Activated CD8-positive, alpha-beta T cell treated with anti-CD3 and anti-CD28 coated beads for 36 hours (primary cell): Measurements from ENCODE around the gene BPIFB2. TPM values are rescaled to one million over a fixed set of nuclear protein-coding genes. Genes with fewer than 3 reads are reported as not detected.

Experiments used
- ATAC-seq: fragments of 200-7000 bp; cut with Tn5 transposase; one replicate; pipeline ENCODE4 v1.10.0; 2021; ENCODE audit warnings: mild to moderate bottlenecking, moderate library complexity
- CTCF ChIA-PET: fragments of 350-600 bp; sonication (Branson Sonifier 250); formaldehyde crosslinking; loops from one replicate; lab custom pipeline; 2021; ENCODE audit warnings: antibody characterized with exemption; lab: Charles Lee
- POLR2A ChIA-PET: fragments of 350-600 bp; sonication (Branson Sonifier 250); formaldehyde crosslinking; loops from one replicate; lab custom pipeline; 2021; ENCODE audit warnings: antibody characterized with exemption; lab: Charles Lee
- DNase-seq: peaks from one replicate; pipeline ENCODE4 v3.0.0-alpha.2; 2020
- H3K27ac Mint-ChIP-seq: one replicate; pipeline ENCODE4 v1.8.0; 2021; ENCODE audit warnings: mild to moderate bottlenecking, mixed read lengths
- H3K27me3 Mint-ChIP-seq: one replicate; pipeline ENCODE4 v1.8.0; 2021; ENCODE audit warnings: mixed read lengths
- H3K36me3 Mint-ChIP-seq: one replicate; pipeline ENCODE4 v1.8.0; 2021; ENCODE audit warnings: low read depth, mixed read lengths
- H3K4me1 Mint-ChIP-seq: one replicate; pipeline ENCODE4 v1.8.0; 2021; ENCODE audit warnings: low read depth, mixed read lengths
- H3K4me3 Mint-ChIP-seq: one replicate; pipeline ENCODE4 v1.8.0; 2021; ENCODE audit warnings: mild to moderate bottlenecking, moderate library complexity, mixed read lengths
- H3K9me3 Mint-ChIP-seq: one replicate; pipeline ENCODE4 v1.8.0; 2021; ENCODE audit warnings: mixed read lengths
- CTCF ChIP-seq: fragments of 200-600 bp; IDR thresholded peaks from one replicate; pipeline ENCODE4 v1.8.0; 2022; ENCODE audit warnings: antibody characterized with exemption, mild to moderate bottlenecking
- intact Hi-C: fragments of 100-400 bp; cut with micrococcal nuclease; formaldehyde crosslinking; loops from one replicate; pipeline ENCODE4 v1.10.0; 2022
- total RNA-seq, 2 experiments: library from RNA; stranded (reverse); gene quantifications; one replicate each; pipeline ENCODE4 v1.2.3, GENCODE V29; 2021

Gene BPIFB2
- total RNA-seq, 2 experiments from 2014 or later = not detected

- Mint-ChIP-seq H3K27ac (no peak overlapping the region), H3K9me3 (no peaks in the 10 kb centered on the region), H3K4me3 (no peak overlapping the region), H3K4me1 (no peaks in the 10 kb centered on the region), H3K36me3 (no peaks in the 10 kb centered on the region), H3K27me3 (no peaks in the 10 kb centered on the region)
- DNase-seq (no peak), ATAC-seq (no peak)
- CTCF ChIA-PET = interaction anchor here (1.2 kb wide), 1 partner anchor 16 kb away, joined by 3 read pairs; no protein-coding TSS in a partner anchor
- POLR2A ChIA-PET = no interaction called here
- no peak for TF ChIP-seq CTCF
- intact Hi-C loops = no loop called here
Measured at GRCh38 chr20:33010674-33011449, 3.4 kb downstream of the BPIFB2 start.

- ATAC-seq = no peak
- H3K27ac Mint-ChIP-seq = no peak overlapping the region
- ChIA-PET CTCF (interaction anchor here (0.7 to 0.9 kb wide), 2 partner anchors 15 to 18 kb away, joined by 3 read pairs; no protein-coding TSS in a partner anchor), POLR2A (no interaction called here)
- DNase-seq = no peak
- intact Hi-C loops = no loop called here
- H3K4me1 Mint-ChIP-seq = no peaks in the 10 kb centered on the region
- H3K4me3 Mint-ChIP-seq = no peak overlapping the region
- no peaks in the 10 kb centered on the region for H3K27me3 Mint-ChIP-seq
- no peaks in the 10 kb centered on the region for H3K36me3 Mint-ChIP-seq
- no peaks in the 10 kb centered on the region for H3K9me3 Mint-ChIP-seq
- TF ChIP-seq CTCF = no peak
Measured at GRCh38 chr20:33012327-33013189, 5.1 kb downstream of the BPIFB2 start.

DNA sequence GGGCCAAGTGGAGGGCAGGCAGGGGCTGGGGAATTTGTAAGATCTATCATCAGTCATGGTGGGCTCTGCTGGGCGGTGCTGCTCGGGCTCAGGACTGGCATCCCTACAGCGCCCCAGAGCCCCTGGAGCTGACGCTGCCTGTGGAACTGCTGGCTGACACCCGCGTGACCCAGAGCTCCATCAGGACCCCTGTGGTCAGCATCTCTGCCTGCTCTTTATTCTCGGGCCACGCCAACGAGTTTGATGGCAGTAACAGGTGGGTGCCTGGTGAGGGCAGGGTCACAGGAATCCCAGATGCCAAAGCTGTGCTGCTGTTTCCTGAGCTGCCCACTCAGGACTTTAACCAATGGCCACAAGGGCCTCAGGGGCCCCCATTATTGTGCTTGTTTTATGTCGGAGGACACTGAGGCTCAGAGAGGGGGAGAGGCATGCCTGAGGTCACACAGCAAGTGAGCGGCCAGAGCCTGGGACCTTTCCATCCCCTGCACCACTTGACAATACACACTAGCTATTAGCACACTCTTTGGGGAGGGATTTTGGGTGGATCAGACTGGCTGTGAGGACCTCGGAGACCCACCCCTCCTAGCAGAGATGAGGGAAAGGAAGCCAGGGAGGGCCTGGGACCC, 6.3 kb downstream of the BPIFB2 start:
- no peak overlapping the region for H3K4me3 Mint-ChIP-seq
- no peaks in the 10 kb centered on the region for H3K36me3 Mint-ChIP-seq
- no peaks in the 10 kb centered on the region for H3K27me3 Mint-ChIP-seq
- ATAC-seq = no peak
- ChIA-PET CTCF (interaction anchor here (0.9 to 1.9 kb wide), 2 partner anchors 19 to 112 kb away, joined by 3 to 5 read pairs; no protein-coding TSS in a partner anchor), POLR2A (no interaction called here)
- no peak for TF ChIP-seq CTCF
- no peaks in the 10 kb centered on the region for H3K9me3 Mint-ChIP-seq
- H3K27ac Mint-ChIP-seq = no peak overlapping the region
- intact Hi-C loops = no loop called here
- H3K4me1 Mint-ChIP-seq = no peaks in the 10 kb centered on the region
- no peak for DNase-seq

GRCh38 chr20:33014336-33015113, 7.0 kb downstream of the BPIFB2 start:
- H3K27ac Mint-ChIP-seq = no peak overlapping the region
- no peaks in the 10 kb centered on the region for H3K9me3 Mint-ChIP-seq
- no peaks in the 10 kb centered on the region for H3K36me3 Mint-ChIP-seq
- no peak for DNase-seq
- ChIA-PET CTCF (interaction anchor here (0.9 to 1.9 kb wide), 2 partner anchors 10 to 113 kb away, joined by 3 to 5 read pairs; no protein-coding TSS in a partner anchor), POLR2A (interaction anchor here (0.7 kb wide), 1 partner anchor 95 kb away, joined by 3 read pairs; no protein-coding TSS in a partner anchor)
- no peak overlapping the region for H3K4me3 Mint-ChIP-seq
- H3K27me3 Mint-ChIP-seq = no peaks in the 10 kb centered on the region
- ATAC-seq = no peak
- no peaks in the 10 kb centered on the region for H3K4me1 Mint-ChIP-seq
- intact Hi-C loops = no loop called here
- TF ChIP-seq CTCF = no peak
